Adrenal gland (tissue), 5 donors: ENCODE measurements around the gene HACD3.
"Not testable (repeated sequence)": the region's sequence is repeated elsewhere in the genome, so short reads cannot be mapped to it uniquely, and the experiment has no call there.

Experiments used
- CTCF ChIP-seq, 6 experiments: fragments of 450-650 bp in 4 of 6; fragments of 200-600 bp in 2 of 6; sonication (generic) in 1 of 6; IDR thresholded peaks; 1 replicate in 5 of 6; 2 replicates in 1 of 6; pipeline versions ENCODE4 v1.5.1 to v1.8.0; 2016 to 2021; ENCODE audit warnings: antibody characterized with exemption in 6 of 6, mild to moderate bottlenecking in 2 of 6, moderate library complexity in 1 of 6
- POLR2A ChIP-seq, 2 donors: fragments of 450-650 bp; IDR thresholded peaks; one replicate each; pipeline ENCODE4 v1.6.1; 2017; ENCODE audit warnings: antibody characterized with exemption in 2 of 2, mild to moderate bottlenecking in 2 of 2, moderate library complexity in 1 of 2
- donor health status: DM: no; HTN: no; CAD: no.

- not testable (repeated sequence) for TF ChIP-seq CTCF, POLR2A (IDR thresholded peaks at IDR 0.05)
Observed at GRCh38 chr15:65549288-65549687, 19.0 kb downstream of the HACD3 start.
